Lower leg skin (tissue), 3 donors: ENCODE results near the gene CBX4.

Experiments used
- CTCF ChIP-seq, 3 donors: fragments of 450-650 bp; IDR thresholded peaks; one replicate each; pipeline ENCODE4 v1.5.1; 2016; ENCODE audit warnings: antibody characterized with exemption in 3 of 3, mild to moderate bottlenecking in 3 of 3, moderate library complexity in 2 of 3
- POLR2A ChIP-seq, 2 donors: fragments of 450-650 bp; IDR thresholded peaks; one replicate each; pipeline ENCODE4 v1.6.1; 2016 to 2017; ENCODE audit warnings: antibody characterized with exemption in 2 of 2, mild to moderate bottlenecking in 1 of 2, moderate library complexity in 1 of 2

- TF ChIP-seq CTCF (IDR thresholded peaks at IDR 0.05) (no peak), POLR2A (IDR thresholded peaks at IDR 0.05) (no peak)
These were observed 4.9 kb upstream of the CBX4 start for GRCh38 chr17:79843816-79844800.
